NCI-H2171 (cell line): ENCODE data around the gene GDNF.

Source experiments
- DNase-seq: peaks from one replicate; lab custom pipeline; 2025; lab: John Stamatoyannopoulos, UW

GDNF gene

DNA sequence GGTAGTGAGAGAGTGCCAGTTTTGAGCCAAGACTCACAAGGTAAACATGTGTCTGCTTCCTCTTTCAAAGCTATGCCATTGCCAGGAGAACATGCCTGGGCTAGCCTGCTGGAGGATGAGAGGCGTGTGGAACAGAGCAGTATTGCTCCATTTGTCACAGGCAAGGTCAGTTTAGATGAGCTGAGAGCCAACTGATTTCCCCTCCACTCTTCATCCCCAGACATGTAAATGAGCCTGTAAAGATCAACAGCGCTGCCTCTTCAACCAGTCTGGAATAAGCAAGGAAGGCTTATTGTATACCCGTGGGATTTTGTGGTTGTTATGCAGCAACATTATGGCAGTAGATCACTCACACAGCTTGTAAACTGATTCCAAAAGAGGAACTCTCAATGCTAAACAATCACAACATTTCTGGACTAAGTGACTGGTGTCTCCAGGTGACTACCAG, 8.2 kb upstream of the GDNF start:
- peak; percentile 90 for DNase-seq

GRCh38 chr5:37846786-37847310, 7.0 kb upstream of the GDNF start:
- DNase-seq = no peak

DNA sequence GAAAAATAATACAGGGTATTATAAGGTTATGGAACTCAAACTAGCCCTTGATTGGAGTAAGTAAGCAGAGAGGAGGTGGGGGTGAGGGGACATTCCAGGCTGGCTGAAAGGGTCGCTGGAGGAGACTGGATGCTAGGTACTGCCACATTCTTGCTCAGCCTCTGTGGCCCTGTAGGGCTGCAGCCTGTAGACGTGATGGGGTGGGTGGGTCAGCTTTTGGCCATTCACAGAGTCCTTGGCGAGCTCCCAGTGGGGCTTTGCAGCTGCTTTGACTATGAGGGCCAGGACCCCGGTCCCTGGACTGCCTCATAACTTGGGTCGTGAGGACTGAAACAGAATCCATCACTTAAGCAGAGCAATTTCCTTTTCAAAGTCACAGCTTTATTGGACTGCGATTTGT, 4.2 kb upstream of the GDNF start:
- DNase-seq = no peak

- DNase-seq = peak; percentile 54
Measured at GRCh38 chr5:37842048-37842447, 2.2 kb upstream of the GDNF start.

GRCh38 chr5:37841203-37841602, 1.4 kb upstream of the GDNF start:
- no peak for DNase-seq

GRCh38 chr5:37840053-37841034, 503 bp upstream of the GDNF start:
- peak; percentile 73 for DNase-seq

DNA sequence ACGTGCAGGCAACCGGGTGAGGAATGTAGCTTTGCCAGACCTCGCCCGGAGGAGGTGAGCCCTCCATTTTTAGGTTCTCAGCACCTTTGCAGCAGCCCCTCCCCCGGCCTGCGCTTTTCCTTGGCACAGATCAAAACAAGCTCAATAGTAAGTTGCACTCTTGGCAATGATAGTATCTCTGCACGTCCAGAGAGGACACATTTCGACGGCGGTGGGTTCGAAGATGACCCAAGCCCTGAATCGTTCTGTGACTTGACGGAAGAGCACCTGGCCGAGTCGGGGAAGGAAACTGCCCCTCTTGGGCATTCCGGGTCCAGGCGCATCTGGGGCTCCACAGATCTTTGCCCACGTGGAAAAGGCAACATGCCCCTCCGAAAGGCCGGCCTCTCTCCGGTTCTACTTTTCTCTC, 904 bp downstream of the GDNF start:
- DNase-seq = no peak

DNA sequence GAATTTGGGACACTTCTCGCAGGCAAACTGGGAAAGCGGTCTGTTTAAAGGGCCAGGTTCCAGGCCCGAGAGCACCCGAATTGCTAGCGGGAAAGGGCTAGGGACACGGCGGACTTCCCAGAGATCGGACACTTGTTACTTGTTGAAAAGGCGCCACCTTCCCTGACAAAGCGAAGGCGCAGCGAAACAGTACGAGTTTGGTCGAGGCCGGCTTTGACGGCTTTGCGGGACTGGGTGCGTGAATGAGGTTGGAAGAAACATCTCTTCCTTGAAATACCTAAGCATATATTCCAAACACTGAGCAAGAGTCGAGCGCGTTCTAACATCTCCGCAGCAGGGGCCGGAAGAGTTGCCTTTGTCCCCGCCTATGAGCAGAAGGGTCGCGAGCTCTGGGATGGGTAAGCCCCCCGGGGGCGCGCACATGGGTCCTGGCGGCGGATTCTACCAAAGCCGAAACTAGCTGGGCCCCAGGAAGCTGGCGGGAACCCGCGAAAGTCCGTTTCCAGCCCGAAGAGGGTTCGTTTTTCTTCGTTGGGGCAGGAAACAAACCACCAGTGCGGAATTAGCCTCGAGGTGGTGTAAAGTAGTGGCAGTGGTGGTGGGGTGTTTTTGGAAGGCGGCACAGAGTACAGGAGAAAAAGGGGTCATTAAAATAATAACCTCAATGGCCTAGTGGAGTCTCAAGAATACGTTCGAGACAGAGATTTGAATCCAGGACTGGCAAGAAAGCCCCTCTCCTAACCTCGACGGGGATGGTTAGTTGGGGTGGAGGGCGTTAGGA, 1.5 kb downstream of the GDNF start:
- no peak for DNase-seq

DNA sequence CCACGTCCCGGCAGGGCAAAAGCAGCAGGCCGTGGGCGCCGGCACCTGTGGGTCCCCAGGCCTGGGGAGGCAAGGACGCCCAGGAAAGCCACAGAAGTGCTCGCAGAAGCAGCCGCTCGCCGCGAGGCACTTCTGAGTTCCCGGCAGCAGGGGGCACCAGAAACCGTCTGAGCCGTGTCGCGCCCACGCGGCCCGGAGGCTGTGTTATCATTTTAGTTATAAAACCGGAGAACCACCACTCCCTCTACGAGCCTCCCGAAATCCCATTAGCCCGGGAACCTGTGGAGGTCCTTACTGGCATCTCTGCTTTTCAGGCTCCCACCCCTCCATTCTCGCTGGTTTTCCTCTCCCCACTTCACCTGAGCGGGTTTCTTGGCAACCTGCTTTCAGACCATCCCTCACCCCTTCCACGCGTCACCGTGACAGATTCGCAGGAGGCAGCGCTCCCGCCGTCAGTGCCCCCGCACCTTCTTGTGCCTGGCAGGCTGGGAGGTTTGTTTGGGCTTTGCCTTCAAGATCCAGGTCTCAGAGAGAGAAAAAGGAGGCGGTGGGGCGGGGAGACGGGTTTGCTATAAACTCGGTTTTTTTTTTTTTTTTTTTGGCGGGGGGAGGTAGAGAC, 2.3 kb downstream of the GDNF start:
- DNase-seq = no peak

DNA sequence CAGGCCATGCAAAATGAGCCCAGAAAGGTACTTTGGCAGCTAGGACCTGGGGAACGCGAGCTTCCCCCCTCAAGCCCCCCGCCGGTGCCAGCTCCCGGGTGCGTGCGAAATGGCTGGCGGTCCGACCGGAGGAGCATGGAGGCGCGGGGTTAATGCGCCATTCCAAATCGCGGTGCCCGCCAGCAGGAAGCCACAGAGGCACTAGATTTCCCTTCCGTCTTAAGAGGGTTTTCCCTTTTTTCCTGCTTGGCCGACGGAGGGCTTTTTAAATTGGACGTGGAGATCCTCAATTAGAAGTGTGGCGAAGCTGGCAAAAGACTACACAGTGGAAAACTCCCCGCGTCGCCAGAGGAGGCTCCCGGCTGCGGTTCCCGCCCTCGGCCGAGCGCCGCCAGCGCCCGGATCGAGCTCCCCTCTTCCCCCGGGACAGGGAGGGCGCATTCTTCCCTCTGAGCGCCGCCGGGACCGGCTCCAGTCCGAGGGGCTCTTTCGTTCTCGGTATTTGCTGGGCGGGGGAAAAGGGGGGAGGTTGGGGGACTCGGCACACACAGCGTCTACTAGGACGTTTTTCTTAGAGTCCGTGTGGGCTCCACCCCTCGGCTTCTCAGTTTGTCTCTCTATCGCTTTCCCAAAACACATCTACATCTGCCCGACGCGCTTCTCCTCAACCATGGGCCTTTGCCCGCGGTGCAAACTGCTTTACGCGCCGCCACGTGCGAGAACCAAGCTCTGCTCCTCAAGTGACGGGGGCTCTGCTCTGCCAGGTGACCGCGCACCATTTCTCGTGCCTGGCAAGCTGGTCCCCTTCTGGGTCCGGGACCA, 3.0 kb downstream of the GDNF start:
- no peak for DNase-seq

DNA sequence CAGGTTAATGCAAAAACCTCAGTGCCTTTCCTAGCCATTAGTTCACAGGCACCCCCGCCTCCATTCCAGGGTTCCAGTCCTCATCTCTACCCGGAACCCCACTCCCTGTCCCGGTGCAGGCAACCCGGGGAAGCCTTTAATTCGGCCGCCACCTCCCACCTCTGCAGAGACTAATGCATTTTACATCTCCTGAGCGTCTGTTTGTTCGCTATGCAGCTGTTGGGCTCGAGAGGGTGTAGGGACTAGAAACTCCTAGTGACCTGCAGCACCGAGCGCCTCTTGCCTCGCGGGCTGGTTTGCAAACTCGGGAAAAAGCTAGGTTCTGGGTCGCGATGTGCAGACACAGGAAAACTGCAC, 3.6 kb downstream of the GDNF start:
- DNase-seq = no peak

DNA sequence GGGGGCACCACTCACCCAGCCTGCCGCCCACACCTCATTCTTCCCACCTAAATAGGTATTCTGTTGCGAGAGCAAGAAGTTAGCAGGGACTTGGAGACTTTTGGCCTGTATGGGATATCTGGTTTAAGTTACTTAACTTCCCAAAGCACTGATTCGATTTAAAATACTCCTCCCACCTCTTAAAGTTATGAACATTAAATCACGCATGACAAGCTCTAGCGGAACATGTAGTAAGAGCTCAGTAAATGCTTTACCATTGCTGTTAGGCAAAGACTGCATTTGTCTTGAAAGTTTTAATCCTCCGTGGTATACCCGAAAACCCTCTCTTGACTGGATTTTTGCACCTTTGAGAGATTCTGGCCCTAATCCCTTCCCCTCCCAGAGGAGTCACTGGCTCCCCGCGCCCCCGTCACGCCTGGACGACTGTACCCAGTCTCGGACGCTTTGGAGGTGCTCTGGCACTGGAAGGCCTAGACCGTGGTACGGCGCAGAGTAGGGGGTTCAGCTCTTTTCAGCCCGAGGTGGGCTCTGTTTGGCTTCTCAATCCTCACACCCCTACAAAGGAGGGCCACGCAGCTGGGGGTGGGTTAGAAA, 4.4 kb downstream of the GDNF start:
- DNase-seq = no peak

DNA sequence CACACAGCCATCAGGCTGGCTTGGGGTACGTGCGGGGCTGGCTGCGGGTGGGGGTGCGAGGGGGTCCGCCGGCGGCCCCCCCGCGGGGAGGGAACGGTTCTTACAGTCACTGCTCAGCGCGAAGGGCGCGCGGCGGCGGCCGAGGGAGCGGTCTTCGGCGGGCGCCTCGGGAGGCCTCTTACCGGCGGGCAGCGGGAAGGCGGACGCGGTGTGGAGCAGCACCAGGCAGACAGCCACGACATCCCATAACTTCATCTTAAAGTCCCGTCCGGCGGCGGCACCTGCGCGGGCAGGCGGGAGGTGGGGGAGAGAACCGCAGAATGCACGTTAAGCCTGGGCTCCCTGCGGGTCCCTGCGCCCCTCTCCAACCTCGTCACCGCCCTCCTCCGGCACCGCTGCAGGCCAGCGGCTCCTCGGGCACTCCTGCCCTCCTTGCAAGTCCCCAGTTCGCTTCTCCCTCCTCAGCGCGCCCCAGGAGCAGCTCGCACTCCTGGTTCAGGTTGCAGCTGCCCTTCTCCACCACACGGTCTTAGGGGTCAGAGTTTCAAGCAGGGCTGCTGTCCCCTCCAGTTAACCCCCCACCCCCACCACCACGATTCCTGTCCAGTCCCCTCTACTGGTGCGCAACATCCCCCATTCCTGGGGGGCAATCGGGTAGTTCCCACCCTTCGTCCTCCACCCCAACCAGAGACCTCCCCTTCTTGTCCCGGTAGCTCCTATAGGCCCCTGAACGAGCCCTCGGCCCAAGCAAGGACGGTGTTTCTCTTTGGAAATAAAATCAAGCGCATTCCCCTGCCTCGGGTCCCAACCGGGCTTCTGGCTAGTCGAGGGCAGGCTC, 5.1 kb downstream of the GDNF start:
- DNase-seq = no peak

DNA sequence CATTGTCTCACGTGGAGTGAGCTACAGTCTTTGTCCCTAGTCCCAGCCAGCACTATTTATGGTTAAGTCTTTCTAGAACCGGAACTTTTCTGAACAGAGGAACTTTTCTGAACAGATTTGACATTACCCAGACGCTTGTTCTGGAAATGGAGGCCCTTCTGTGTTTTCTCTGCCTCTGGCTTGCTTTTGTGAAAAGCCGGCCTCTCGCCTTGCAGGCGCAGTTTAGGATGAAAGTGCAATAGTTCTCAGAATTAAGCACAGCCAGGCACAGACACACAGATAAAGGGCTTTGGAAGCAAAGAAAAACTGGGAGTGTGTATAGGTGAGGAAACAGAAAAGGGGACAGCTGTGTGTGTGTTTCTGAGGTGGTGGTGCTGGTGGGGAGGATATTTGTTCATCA, 5.9 kb downstream of the GDNF start:
- no peak for DNase-seq

- DNase-seq = no peak
Measured at GRCh38 chr5:37831821-37832534, 7.9 kb downstream of the GDNF start.

DNA sequence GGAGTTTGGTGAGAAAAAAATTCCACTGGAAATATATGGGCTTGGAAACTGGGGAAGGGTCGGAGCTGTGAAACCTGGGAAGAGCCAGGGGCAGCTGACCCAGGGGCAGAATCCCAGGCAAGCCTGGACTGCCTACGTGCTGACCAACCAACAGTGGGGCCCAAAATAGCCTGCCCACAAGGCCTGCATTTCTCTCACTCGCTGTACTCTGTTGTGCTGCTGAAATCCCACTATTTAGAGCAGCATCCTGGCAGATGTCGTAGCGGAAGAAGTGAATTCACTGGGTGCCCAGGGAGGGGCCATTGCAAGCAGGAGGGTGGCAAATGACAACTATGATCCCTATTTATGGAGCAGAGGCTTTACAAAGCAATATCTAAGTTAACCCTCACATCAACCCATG, 9.5 kb downstream of the GDNF start:
- DNase-seq = no peak

DNA sequence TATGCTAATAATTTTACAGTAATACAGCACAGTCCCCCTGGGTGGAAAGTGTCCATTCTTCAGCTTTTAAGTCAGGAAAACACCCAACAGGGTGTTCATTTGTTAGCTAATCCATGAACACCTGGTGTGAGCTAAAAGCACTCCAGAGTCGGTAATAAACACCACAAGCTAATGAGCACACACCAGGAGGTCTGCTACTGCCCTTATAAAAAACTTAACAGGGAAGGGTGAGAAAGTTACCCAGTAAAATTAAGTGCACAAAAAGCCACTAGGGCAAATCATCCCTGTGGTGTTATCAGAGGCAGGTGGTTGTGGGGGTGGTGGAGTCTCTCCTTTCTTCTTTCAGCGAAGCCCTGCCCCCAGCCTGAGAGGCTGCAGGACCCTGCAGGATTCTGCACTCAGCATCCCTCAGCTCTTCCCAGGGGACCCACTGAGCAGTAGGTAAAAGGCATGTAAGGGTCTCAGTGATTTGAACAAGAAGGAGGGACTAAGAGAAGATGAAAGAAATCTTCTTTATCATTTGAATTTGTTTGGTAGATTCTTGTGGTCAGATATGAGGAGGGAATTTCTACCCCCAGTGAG, 14.4 kb downstream of the GDNF start:
- peak; percentile 98 for DNase-seq

GRCh38 chr5:37823433-37824152, 16.2 kb downstream of the GDNF start:
- no peak for DNase-seq
